CD4-positive, alpha-beta T cell (primary cell): Measurements from ENCODE around the gene PIK3C2G. TPM values are rescaled to one million over a fixed set of nuclear protein-coding genes. Genes with fewer than 3 reads are reported as not detected.

ENCODE experiments used
- ATAC-seq: fragments of 200-7000 bp; cut with Tn5 transposase; one replicate; pipeline ENCODE4 v1.10.0; 2022; ENCODE audit warnings: mild to moderate bottlenecking; ENCODE audit not compliant: poor library complexity
- CTCF ChIA-PET: fragments of 350-600 bp; sonication (Branson Sonifier 250); formaldehyde crosslinking; loops from one replicate; lab custom pipeline; 2021; ENCODE audit warnings: antibody characterized with exemption, inconsistent platforms; lab: Charles Lee
- POLR2A ChIA-PET: fragments of 350-600 bp; sonication (Branson Sonifier 250); formaldehyde crosslinking; loops from one replicate; lab custom pipeline; 2021; ENCODE audit warnings: antibody characterized with exemption, inconsistent platforms; lab: Charles Lee
- DNase-seq, 14 experiments: peaks; one replicate each; pipeline ENCODE4 v3.0.0-alpha.2; 2013 to 2020; ENCODE audit warnings: mixed read lengths in 2 of 14
- H3K27ac ChIP-seq, 2 donors: one replicate each; pipeline versions ENCODE4 v1.5.1 to v1.7.0; 2013; ENCODE audit warnings: low read length in 2 of 2, low read depth in 1 of 2, mild to moderate bottlenecking in 1 of 2
- H3K27me3 ChIP-seq, 2 experiments: 1 replicate in 1 of 2; 2 replicates in 1 of 2; pipeline versions ENCODE4 v1.6.1 to v1.7.0; 2013; ENCODE audit warnings: low read length in 2 of 2, control low read depth in 1 of 2, mild to moderate bottlenecking in 1 of 2, moderate library complexity in 1 of 2; ENCODE audit not compliant: insufficient read depth in 2 of 2, control insufficient read depth in 1 of 2
- H3K36me3 ChIP-seq: one replicate; pipeline ENCODE4 v1.6.1; 2013; ENCODE audit warnings: low read length, control low read depth; ENCODE audit not compliant: insufficient read depth
- H3K4me1 ChIP-seq: one replicate; pipeline ENCODE4 v1.6.1; 2013; ENCODE audit warnings: low read length, control low read depth; ENCODE audit not compliant: insufficient read depth
- H3K4me3 ChIP-seq: one replicate; pipeline ENCODE4 v1.5.1; 2013; ENCODE audit warnings: mild to moderate bottlenecking, low read length, moderate library complexity
- H3K9me3 ChIP-seq, 2 experiments: 1 replicate in 1 of 2; 2 replicates in 1 of 2; pipeline versions ENCODE4 v1.6.1 to v1.7.0; 2013; ENCODE audit warnings: low read length in 2 of 2, mild to moderate bottlenecking in 2 of 2, control low read depth in 1 of 2, moderate library complexity in 1 of 2; ENCODE audit not compliant: control insufficient read depth in 1 of 2, insufficient read depth in 1 of 2
- H3K27ac Mint-ChIP-seq: one replicate; pipeline ENCODE4 v1.8.0; 2020; ENCODE audit warnings: mixed read lengths
- H3K27me3 Mint-ChIP-seq: one replicate; pipeline ENCODE4 v1.8.0; 2021; ENCODE audit warnings: mixed read lengths
- H3K36me3 Mint-ChIP-seq: one replicate; pipeline ENCODE4 v1.8.0; 2021; ENCODE audit warnings: low read depth, mixed read lengths
- H3K4me1 Mint-ChIP-seq: one replicate; pipeline ENCODE4 v1.8.0; 2021; ENCODE audit warnings: low read depth, mixed read lengths
- H3K4me3 Mint-ChIP-seq: one replicate; pipeline ENCODE4 v1.8.0; 2020; ENCODE audit warnings: mild to moderate bottlenecking, mixed read lengths
- H3K9me3 Mint-ChIP-seq: one replicate; pipeline ENCODE4 v1.8.0; 2020; ENCODE audit warnings: mixed read lengths
- intact Hi-C, 2 experiments: fragments of 100-400 bp; cut with DNase I in 1 of 2; cut with micrococcal nuclease in 1 of 2; formaldehyde crosslinking; loops; one replicate each; pipeline versions ENCODE4 v1.15.1 to v1.9.0; 2023 to 2025; cut with DNase I, micrococcal nuclease
- total RNA-seq, 174 experiments: library from RNA in 2 of 174; stranded (reverse) in 2 of 174; gene quantifications; one replicate each; pipeline ENCODE4 v1.2.3 and lab custom pipeline; 2021 to 2026
- TF ChIP-seq, protein P1 (sequence below): fragments of 200-600 bp; IDR thresholded peaks from one replicate; pipeline ENCODE4 v1.8.0; 2022; ENCODE audit warnings: antibody characterized with exemption, mild to moderate bottlenecking

Gene PIK3C2G
- total RNA-seq, 2 experiments from 2014 or later, result not detected

GRCh38 chr12:18431771-18432170 is 170.5 kb downstream of the PIK3C2G start:
- peaks cover under 1% of the 10 kb centered on the region for H3K9me3 Mint-ChIP-seq
- Histone ChIP-seq H3K27ac (no peak overlapping the region), H3K9me3 (peaks cover 0 to 7% of the 10 kb centered on the region in 2 experiments), H3K4me3 (no peak overlapping the region), H3K27me3 (no peaks in the 10 kb centered on the region), H3K4me1 (no peaks in the 10 kb centered on the region), H3K36me3 (no peaks in the 10 kb centered on the region)
- no peak for DNase-seq
- CTCF ChIA-PET, result no interaction called here
- no peaks in the 10 kb centered on the region for H3K27me3 Mint-ChIP-seq
- no peaks in the 10 kb centered on the region for H3K36me3 Mint-ChIP-seq
- H3K27ac Mint-ChIP-seq, result no peak overlapping the region
- TF ChIP-seq, protein P1, sequence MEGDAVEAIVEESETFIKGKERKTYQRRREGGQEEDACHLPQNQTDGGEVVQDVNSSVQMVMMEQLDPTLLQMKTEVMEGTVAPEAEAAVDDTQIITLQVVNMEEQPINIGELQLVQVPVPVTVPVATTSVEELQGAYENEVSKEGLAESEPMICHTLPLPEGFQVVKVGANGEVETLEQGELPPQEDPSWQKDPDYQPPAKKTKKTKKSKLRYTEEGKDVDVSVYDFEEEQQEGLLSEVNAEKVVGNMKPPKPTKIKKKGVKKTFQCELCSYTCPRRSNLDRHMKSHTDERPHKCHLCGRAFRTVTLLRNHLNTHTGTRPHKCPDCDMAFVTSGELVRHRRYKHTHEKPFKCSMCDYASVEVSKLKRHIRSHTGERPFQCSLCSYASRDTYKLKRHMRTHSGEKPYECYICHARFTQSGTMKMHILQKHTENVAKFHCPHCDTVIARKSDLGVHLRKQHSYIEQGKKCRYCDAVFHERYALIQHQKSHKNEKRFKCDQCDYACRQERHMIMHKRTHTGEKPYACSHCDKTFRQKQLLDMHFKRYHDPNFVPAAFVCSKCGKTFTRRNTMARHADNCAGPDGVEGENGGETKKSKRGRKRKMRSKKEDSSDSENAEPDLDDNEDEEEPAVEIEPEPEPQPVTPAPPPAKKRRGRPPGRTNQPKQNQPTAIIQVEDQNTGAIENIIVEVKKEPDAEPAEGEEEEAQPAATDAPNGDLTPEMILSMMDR, result no peak
- H3K4me3 Mint-ChIP-seq, result no peak overlapping the region
- ATAC-seq, result no peak
- POLR2A ChIA-PET, result no interaction called here
- no peaks in the 10 kb centered on the region for H3K4me1 Mint-ChIP-seq
- intact Hi-C loops, result no loop called here

DNA sequence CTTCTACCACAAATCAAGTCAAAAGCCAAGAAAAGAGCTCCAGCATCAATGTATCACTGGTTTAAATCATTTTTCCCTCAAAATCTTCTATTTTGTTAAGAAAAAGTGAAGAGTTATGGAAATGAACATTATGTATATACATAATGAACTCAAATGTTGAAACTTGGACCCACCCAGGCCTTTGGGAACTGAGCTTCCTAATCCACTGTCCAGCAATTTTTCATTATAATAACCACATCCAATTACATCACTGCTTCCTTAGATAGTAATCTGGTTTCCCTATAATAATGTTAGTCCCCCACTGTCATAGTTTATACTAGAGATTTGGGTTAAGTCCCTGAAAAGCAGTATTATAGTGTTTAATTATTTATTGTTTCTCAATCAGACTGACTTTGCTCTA is 170.9 kb downstream of the PIK3C2G start:
- DNase-seq, result no peak
- intact Hi-C loops, result no loop called here
- H3K9me3 Mint-ChIP-seq, result peaks cover 3% of the 10 kb centered on the region
- no peaks in the 10 kb centered on the region for H3K36me3 Mint-ChIP-seq
- no peaks in the 10 kb centered on the region for H3K4me1 Mint-ChIP-seq
- no peaks in the 10 kb centered on the region for H3K4me1 ChIP-seq
- no peak overlapping the region for H3K4me3 Mint-ChIP-seq
- no peak overlapping the region for H3K27ac ChIP-seq
- no peaks in the 10 kb centered on the region for H3K36me3 ChIP-seq
- ChIA-PET POLR2A (no interaction called here), CTCF (no interaction called here)
- TF ChIP-seq, protein P1, result no peak
- H3K27me3 Mint-ChIP-seq, result no peaks in the 10 kb centered on the region
- no peak overlapping the region for H3K27ac Mint-ChIP-seq
- H3K4me3 ChIP-seq, result no peak overlapping the region
- no peak for ATAC-seq
- no peaks in the 10 kb centered on the region for H3K27me3 ChIP-seq
- peaks cover 0 to 4% of the 10 kb centered on the region in 2 experiments for H3K9me3 ChIP-seq

DNA sequence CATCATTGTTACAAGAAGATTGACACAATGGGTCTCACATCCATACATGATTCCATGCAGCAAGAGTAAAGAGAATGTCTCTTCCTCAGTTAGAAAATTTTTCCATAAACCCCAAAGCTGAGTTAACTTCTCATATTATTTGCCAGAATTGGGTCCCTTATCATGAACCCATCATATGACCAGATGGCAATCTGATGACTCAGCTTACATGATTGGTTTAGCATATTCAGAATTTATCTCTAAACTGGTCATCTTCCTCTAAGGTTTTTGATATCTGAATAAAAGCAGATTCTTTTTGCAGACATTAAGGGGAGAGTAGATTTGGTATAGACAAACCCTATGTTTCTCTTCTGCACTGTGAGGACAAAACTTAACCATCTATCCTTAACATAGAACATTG is 174.9 kb downstream of the PIK3C2G start:
- no peaks in the 10 kb centered on the region for H3K36me3 Mint-ChIP-seq

More for the DNA sequence above, 174.9 kb downstream of the PIK3C2G start:
- Histone ChIP-seq H3K27ac (no peak overlapping the region), H3K27me3 (no peaks in the 10 kb centered on the region), H3K4me3 (no peak overlapping the region), H3K9me3 (peaks cover 0 to 3% of the 10 kb centered on the region in 2 experiments), H3K4me1 (no peaks in the 10 kb centered on the region), H3K36me3 (no peaks in the 10 kb centered on the region)
- POLR2A ChIA-PET, result no interaction called here
- H3K27ac Mint-ChIP-seq, result no peak overlapping the region
- H3K4me3 Mint-ChIP-seq, result no peak overlapping the region
- no peaks in the 10 kb centered on the region for H3K27me3 Mint-ChIP-seq
- TF ChIP-seq, protein P1, result no peak
- no peak for DNase-seq
- H3K9me3 Mint-ChIP-seq, result peaks cover 3% of the 10 kb centered on the region
- ATAC-seq, result no peak
- CTCF ChIA-PET, result no interaction called here
- intact Hi-C loops, result no loop called here
- no peaks in the 10 kb centered on the region for H3K4me1 Mint-ChIP-seq
